K562 (cell line): ENCODE results near the gene LPIN3. TPM values are rescaled to one million over a fixed set of nuclear protein-coding genes. Genes with fewer than 3 reads are reported as not detected.

Source experiments
- BMI1 ChIP-seq: fragments of 150-350 bp; IDR thresholded peaks from 2 replicates; pipeline ENCODE4 v1.6.1; 2014; ENCODE audit warnings: low read length
- DNMT1 ChIP-seq: fragments of 450-650 bp; IDR thresholded peaks from 2 replicates; pipeline ENCODE4 v1.6.1; 2016; ENCODE audit warnings: antibody characterized with exemption, mild to moderate bottlenecking
- FOSL1 ChIP-seq: fragments of 200-800 bp; sonication (Bioruptor generic); conservative IDR thresholded peaks from 2 replicates; pipeline ENCODE4 v1.6.1; 2016; ENCODE audit warnings: missing genetic modification characterization, missing compliant biosample characterization
- GABPB1 ChIP-seq: sonication (generic); formaldehyde crosslinking; IDR thresholded peaks from 2 replicates; pipeline ENCODE4 v1.8.0; 2022; ENCODE audit warnings: mild to moderate bottlenecking, missing genetic modification reagents
- MTA1 ChIP-seq: fragments of 450-650 bp; IDR thresholded peaks from 2 replicates; pipeline ENCODE4 v1.6.1; 2017; ENCODE audit warnings: borderline replicate concordance
- NR1H2 ChIP-seq: sonication (generic); formaldehyde crosslinking; IDR thresholded peaks from 2 replicates; pipeline ENCODE4 v1.4.0; 2020; ENCODE audit warnings: mild to moderate bottlenecking, missing genetic modification reagents
- PPARD ChIP-seq: fragments of 250-450 bp; sonication (Bioruptor Pico); IDR thresholded peaks from 2 replicates; pipeline ENCODE4 v1.8.0; 2022; ENCODE audit warnings: inconsistent platforms, mild to moderate bottlenecking, moderate library complexity
- SP2 ChIP-seq: IDR thresholded peaks from 2 replicates; pipeline ENCODE4 v1.6.1; 2011; ENCODE audit warnings: mild to moderate bottlenecking, low read depth, low read length, moderate library complexity; ENCODE audit not compliant: poor library complexity, severe bottlenecking; ENCODE audit errors: extremely low read depth
- TCFL5 ChIP-seq: fragments of 250-450 bp; sonication (Bioruptor Pico); conservative IDR thresholded peaks from 2 replicates; pipeline ENCODE4 v1.6.1; 2021; ENCODE audit warnings: mild to moderate bottlenecking, moderate library complexity, matching md5 sums
- WHSC1 ChIP-seq: IDR thresholded peaks from one replicate; pipeline ENCODE4 v1.6.1; 2012; ENCODE audit warnings: low read length, control low read depth, inconsistent platforms
- ZNF507 ChIP-seq: conservative IDR thresholded peaks from 2 replicates; pipeline ENCODE4 v1.6.1; 2017; ENCODE audit warnings: missing genetic modification characterization, missing compliant biosample characterization
- polyA plus RNA-seq, 8 experiments: library from polyadenylated mRNA; depleted of rRNA in 4 of 8; stranded (reverse) in 5 of 8; unstranded in 3 of 8; fragments of >200 nt; fragmentation: Nextera tagmentation in 2 of 8; fragmentation: Illumina TruSeq in 1 of 8; extraction: Ambion mirVana in 2 of 8; extraction: Trizol in 1 of 8; gene quantifications; 2 replicates each; pipeline versions ENCODE4 v1.2.1 to v1.2.3, GENCODE V29; 2011 to 2014; ENCODE audit warnings: inconsistent platforms in 1 of 8, missing spikeins in 1 of 8
- total RNA-seq, 7 experiments: library from RNA; depleted of rRNA in 6 of 7; stranded (reverse); fragments of >200 nt in 6 of 7; fragmentation: Illumina TruSeq in 2 of 7; extraction: Trizol in 2 of 7; gene quantifications; 2 replicates each; pipeline versions ENCODE4 v1.2.1 to v1.2.3, GENCODE V29; 2011 to 2021; ENCODE audit warnings: low replicate concordance in 1 of 7
- TF ChIP-seq, protein P1 (sequence below): fragments of 250-450 bp; sonication (Bioruptor Pico); IDR thresholded peaks from 2 replicates; pipeline ENCODE4 v1.4.0; 2020; ENCODE audit warnings: mild to moderate bottlenecking, moderate library complexity
- TF ChIP-seq, protein P2 (sequence below): fragments of 450-650 bp; IDR thresholded peaks from 2 replicates; pipeline ENCODE4 v1.6.1; 2017; ENCODE audit warnings: antibody characterized with exemption, mild to moderate bottlenecking
- TF ChIP-seq, protein P3 (sequence below), 2 experiments: IDR thresholded peaks; 2 replicates each; pipeline ENCODE4 v1.6.1; 2011; ENCODE audit warnings: borderline replicate concordance in 1 of 2, control low read depth in 1 of 2, low read depth in 1 of 2, low read length in 1 of 2, mild to moderate bottlenecking in 1 of 2, mixed read lengths in 1 of 2, moderate library complexity in 1 of 2; ENCODE audit not compliant: insufficient read depth in 1 of 2, insufficient read length in 1 of 2, poor library complexity in 1 of 2, severe bottlenecking in 1 of 2; ENCODE audit errors: extremely low read depth in 1 of 2

LPIN3 gene
- total and polyA plus RNA-seq, 9 of the 15 experiments (the other 6 are each of a cell fraction or from before 2014, with no cell fraction given): 2.2 to 10.4 (median 5.9) TPM

DNA sequence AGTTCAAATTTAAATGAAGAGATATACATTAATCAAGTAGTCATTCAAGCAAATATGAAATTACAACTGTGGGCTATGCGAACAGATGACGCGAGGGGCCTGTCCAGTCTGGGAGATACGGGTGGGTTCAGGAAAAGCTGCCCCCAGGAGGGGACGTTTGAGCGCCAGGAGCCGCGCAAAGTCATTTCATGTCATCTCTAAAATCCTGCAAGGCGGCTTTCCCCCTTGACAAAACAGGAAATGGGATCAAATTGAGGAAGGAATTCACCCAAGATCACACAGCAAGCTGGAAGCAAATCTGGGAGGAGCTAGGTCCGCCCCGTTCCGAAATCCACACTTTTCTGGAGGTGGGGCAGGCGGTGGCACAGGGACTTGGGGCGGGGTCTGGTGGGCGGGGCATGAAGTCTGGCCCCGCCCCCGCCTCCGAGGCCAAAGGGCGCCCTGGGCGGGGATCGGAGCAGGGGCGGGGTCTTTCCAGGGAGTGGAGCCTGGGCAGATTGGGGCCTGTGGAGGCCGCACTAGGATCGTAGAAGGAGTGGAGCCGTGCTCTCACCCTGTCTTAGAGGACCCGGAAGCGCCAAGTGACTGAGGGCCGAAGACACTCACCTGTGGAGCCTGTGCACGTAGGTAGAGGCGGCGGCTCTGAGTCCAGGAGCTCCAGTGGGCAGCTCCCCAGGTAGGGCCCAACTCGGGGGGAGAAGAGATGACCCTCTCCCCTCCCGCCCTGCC is at the start of gene LPIN3 (continued):
- TF ChIP-seq FOSL1 (tag) (0 out of 2 replicates have a peak, but pooled peaks have one; percentile 32), WHSC1 (no peak), ZNF507 (tag) (no peak), BMI1 (no peak), PPARD (CRISPR knock-in tag) (no peak), TCFL5 (CRISPR knock-in tag) (no peak), DNMT1 (no peak), SP2 (no peak), MTA1 (no peak), GABPB1 (CRISPR knock-in tag) (peak; percentile 64; the same call in 1 of the 2 replicates), NR1H2 (CRISPR knock-in tag) (no peak)
- TF ChIP-seq, protein P1, sequence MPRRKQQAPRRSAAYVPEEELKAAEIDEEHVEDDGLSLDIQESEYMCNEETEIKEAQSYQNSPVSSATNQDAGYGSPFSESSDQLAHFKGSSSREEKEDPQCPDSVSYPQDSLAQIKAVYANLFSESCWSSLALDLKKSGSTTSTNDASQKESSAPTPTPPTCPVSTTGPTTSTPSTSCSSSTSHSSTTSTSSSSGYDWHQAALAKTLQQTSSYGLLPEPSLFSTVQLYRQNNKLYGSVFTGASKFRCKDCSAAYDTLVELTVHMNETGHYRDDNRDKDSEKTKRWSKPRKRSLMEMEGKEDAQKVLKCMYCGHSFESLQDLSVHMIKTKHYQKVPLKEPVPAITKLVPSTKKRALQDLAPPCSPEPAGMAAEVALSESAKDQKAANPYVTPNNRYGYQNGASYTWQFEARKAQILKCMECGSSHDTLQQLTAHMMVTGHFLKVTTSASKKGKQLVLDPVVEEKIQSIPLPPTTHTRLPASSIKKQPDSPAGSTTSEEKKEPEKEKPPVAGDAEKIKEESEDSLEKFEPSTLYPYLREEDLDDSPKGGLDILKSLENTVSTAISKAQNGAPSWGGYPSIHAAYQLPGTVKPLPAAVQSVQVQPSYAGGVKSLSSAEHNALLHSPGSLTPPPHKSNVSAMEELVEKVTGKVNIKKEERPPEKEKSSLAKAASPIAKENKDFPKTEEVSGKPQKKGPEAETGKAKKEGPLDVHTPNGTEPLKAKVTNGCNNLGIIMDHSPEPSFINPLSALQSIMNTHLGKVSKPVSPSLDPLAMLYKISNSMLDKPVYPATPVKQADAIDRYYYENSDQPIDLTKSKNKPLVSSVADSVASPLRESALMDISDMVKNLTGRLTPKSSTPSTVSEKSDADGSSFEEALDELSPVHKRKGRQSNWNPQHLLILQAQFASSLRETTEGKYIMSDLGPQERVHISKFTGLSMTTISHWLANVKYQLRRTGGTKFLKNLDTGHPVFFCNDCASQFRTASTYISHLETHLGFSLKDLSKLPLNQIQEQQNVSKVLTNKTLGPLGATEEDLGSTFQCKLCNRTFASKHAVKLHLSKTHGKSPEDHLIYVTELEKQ (CRISPR knock-in tag): no peak
- TF ChIP-seq, protein P2, sequence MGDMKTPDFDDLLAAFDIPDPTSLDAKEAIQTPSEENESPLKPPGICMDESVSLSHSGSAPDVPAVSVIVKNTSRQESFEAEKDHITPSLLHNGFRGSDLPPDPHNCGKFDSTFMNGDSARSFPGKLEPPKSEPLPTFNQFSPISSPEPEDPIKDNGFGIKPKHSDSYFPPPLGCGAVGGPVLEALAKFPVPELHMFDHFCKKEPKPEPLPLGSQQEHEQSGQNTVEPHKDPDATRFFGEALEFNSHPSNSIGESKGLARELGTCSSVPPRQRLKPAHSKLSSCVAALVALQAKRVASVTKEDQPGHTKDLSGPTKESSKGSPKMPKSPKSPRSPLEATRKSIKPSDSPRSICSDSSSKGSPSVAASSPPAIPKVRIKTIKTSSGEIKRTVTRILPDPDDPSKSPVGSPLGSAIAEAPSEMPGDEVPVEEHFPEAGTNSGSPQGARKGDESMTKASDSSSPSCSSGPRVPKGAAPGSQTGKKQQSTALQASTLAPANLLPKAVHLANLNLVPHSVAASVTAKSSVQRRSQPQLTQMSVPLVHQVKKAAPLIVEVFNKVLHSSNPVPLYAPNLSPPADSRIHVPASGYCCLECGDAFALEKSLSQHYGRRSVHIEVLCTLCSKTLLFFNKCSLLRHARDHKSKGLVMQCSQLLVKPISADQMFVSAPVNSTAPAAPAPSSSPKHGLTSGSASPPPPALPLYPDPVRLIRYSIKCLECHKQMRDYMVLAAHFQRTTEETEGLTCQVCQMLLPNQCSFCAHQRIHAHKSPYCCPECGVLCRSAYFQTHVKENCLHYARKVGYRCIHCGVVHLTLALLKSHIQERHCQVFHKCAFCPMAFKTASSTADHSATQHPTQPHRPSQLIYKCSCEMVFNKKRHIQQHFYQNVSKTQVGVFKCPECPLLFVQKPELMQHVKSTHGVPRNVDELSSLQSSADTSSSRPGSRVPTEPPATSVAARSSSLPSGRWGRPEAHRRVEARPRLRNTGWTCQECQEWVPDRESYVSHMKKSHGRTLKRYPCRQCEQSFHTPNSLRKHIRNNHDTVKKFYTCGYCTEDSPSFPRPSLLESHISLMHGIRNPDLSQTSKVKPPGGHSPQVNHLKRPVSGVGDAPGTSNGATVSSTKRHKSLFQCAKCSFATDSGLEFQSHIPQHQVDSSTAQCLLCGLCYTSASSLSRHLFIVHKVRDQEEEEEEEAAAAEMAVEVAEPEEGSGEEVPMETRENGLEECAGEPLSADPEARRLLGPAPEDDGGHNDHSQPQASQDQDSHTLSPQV: no peak
- TF ChIP-seq, protein P3, sequence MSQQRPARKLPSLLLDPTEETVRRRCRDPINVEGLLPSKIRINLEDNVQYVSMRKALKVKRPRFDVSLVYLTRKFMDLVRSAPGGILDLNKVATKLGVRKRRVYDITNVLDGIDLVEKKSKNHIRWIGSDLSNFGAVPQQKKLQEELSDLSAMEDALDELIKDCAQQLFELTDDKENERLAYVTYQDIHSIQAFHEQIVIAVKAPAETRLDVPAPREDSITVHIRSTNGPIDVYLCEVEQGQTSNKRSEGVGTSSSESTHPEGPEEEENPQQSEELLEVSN (IDR thresholded peaks at IDR 0.05; ENCODE audit: borderline replicate concordance in 1 of 2, extremely low read depth in 1 of 2, insufficient read depth in 1 of 2, insufficient read length in 1 of 2, low read depth in 1 of 2, low read length in 1 of 2, poor library complexity in 1 of 2, severe bottlenecking in 1 of 2): peak; percentile 15 to 46
